ENCODE measurements around the gene KCNMB1.

KCNMB1 gene

DNA sequence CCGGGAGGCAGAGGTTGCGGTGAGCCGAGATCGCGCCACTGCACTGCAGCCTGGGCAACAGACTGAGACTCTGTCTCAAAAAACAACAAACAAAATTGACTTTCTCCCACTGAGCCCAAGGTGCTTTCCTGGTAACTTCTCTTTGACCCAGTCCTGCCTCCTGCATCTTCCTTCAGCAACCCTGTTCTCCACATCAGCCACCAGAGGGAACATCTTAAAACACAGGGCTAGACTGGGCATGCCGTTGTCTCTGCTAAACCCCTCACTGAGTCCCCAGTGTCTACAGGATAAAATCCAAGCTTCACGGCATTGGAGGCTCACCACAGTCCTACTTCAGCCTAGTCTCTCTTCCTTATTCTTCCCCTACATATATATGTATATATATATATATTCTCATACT is 39.8 kb upstream of the KCNMB1 start:
- TF ChIP-seq, protein P1, sequence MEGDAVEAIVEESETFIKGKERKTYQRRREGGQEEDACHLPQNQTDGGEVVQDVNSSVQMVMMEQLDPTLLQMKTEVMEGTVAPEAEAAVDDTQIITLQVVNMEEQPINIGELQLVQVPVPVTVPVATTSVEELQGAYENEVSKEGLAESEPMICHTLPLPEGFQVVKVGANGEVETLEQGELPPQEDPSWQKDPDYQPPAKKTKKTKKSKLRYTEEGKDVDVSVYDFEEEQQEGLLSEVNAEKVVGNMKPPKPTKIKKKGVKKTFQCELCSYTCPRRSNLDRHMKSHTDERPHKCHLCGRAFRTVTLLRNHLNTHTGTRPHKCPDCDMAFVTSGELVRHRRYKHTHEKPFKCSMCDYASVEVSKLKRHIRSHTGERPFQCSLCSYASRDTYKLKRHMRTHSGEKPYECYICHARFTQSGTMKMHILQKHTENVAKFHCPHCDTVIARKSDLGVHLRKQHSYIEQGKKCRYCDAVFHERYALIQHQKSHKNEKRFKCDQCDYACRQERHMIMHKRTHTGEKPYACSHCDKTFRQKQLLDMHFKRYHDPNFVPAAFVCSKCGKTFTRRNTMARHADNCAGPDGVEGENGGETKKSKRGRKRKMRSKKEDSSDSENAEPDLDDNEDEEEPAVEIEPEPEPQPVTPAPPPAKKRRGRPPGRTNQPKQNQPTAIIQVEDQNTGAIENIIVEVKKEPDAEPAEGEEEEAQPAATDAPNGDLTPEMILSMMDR (conservative IDR thresholded peaks at IDR 0.05; ENCODE audit: low read length): 0 out of 2 replicates have a peak, but pooled peaks have one; percentile 10
- no peak for TF ChIP-seq EZH2phosphoT487 (IDR thresholded peaks at IDR 0.05; ENCODE audit: borderline replicate concordance)
- Histone ChIP-seq H3K4me1 (ENCODE audit: insufficient read depth, low read length, poor library complexity, severe bottlenecking) (no peaks in the 10 kb centered on the region), H3K9me3 (ENCODE audit: insufficient read depth, low read depth, low read length) (no peaks in the 10 kb centered on the region), H3K9ac (ENCODE audit: low read depth, low read length, poor library complexity, severe bottlenecking) (no peak overlapping the region), H3K36me3 (ENCODE audit: insufficient read depth, low read length) (no peaks in the 10 kb centered on the region), H2AFZ (ENCODE audit: low read length) (no peak overlapping the region), H3K4me3 (ENCODE audit: low read length, poor library complexity, severe bottlenecking) (no peak overlapping the region), H4K20me1 (ENCODE audit: insufficient read depth, low read length, poor library complexity, severe bottlenecking) (no peaks in the 10 kb centered on the region), H3F3A (ENCODE audit: low read depth) (no peaks in the 10 kb centered on the region), H3K79me2 (ENCODE audit: insufficient read depth, low read length) (no peaks in the 10 kb centered on the region), H3K4me2 (ENCODE audit: low read depth, low read length, poor library complexity, severe bottlenecking) (no peak overlapping the region), H3K9me2 (replicated peaks; ENCODE audit: low read depth, low read length) (no peaks in the 10 kb centered on the region), H3K27me3 (ENCODE audit: insufficient read depth, low read length, poor library complexity, severe bottlenecking) (no peaks in the 10 kb centered on the region)

DNA sequence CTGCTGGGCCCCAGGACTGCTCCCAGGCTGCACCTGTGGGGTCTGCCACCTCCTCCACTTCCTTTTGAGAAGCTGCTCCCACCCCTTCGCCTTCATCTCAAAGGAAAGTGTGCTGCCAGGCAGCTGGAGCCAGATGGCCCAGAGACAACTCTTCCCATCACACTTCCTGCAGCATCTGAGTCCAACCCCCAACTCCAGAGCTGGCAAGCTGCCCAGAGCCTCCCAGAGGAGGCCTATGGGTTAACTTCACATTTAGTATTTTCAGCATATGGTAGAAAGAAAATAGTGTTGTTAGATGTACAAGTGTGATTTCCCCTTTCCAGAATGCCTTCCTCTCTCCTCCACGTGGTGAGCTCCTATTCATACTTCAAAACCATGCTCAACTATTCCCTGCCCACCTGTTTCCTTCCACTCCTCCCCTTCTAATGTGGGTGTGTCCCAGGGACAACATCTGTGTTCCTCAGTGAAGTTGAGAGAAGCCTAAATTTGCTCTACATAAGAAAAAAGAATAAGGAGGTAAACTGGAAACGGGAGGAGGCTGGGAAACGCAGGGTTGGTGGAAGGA is 38.6 kb upstream of the KCNMB1 start:
- Histone ChIP-seq H3K4me1 (ENCODE audit: insufficient read depth, low read length, poor library complexity, severe bottlenecking) (no peaks in the 10 kb centered on the region), H3F3A (ENCODE audit: low read depth) (no peaks in the 10 kb centered on the region), H3K36me3 (ENCODE audit: insufficient read depth, low read length) (no peaks in the 10 kb centered on the region), H3K79me2 (ENCODE audit: insufficient read depth, low read length) (no peaks in the 10 kb centered on the region), H4K20me1 (ENCODE audit: insufficient read depth, low read length, poor library complexity, severe bottlenecking) (no peaks in the 10 kb centered on the region), H3K9me3 (ENCODE audit: insufficient read depth, low read depth, low read length) (no peaks in the 10 kb centered on the region), H3K4me2 (ENCODE audit: low read depth, low read length, poor library complexity, severe bottlenecking) (no peak overlapping the region), H3K4me3 (ENCODE audit: low read length, poor library complexity, severe bottlenecking) (no peak overlapping the region), H2AFZ (ENCODE audit: low read length) (no peak overlapping the region), H3K27me3 (ENCODE audit: insufficient read depth, low read length, poor library complexity, severe bottlenecking) (no peaks in the 10 kb centered on the region), H3K9me2 (replicated peaks; ENCODE audit: low read depth, low read length) (no peaks in the 10 kb centered on the region), H3K9ac (ENCODE audit: low read depth, low read length, poor library complexity, severe bottlenecking) (no peak overlapping the region)
- TF ChIP-seq, protein P1 (conservative IDR thresholded peaks at IDR 0.05; ENCODE audit: low read length): no peak
- no peak for TF ChIP-seq EZH2phosphoT487 (IDR thresholded peaks at IDR 0.05; ENCODE audit: borderline replicate concordance)

DNA sequence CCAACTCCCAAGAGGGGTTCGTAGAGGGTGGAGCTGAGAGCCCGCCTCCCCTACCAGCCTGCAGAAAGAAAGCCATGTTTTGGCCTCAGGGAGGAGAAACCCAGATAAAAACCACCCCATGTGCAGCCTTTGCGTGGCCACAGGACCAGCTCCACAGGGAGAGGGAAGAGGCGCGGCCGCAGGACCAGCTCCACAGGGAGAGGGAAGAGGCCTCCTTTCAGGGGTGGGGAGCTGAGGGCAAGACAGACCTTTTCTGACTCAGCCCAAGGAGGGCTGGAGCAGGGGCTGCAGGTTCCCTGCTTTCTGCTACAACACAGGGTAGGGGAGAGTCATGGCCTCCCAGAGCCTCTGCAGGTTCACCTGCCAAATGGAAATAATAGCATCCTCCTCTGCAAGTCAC is 37.6 kb upstream of the KCNMB1 start:
- H4K20me1 ChIP-seq (ENCODE audit: insufficient read depth, low read length, poor library complexity, severe bottlenecking): no peaks in the 10 kb centered on the region
- no peak overlapping the region for H3K4me3 ChIP-seq (ENCODE audit: low read length, poor library complexity, severe bottlenecking)
- H3K79me2 ChIP-seq (ENCODE audit: insufficient read depth, low read length): no peaks in the 10 kb centered on the region
- H3F3A ChIP-seq (ENCODE audit: low read depth): no peaks in the 10 kb centered on the region
- H3K9me3 ChIP-seq (ENCODE audit: insufficient read depth, low read depth, low read length): no peaks in the 10 kb centered on the region
- no peaks in the 10 kb centered on the region for H3K27me3 ChIP-seq (ENCODE audit: insufficient read depth, low read length, poor library complexity, severe bottlenecking)
- TF ChIP-seq, protein P1 (conservative IDR thresholded peaks at IDR 0.05; ENCODE audit: low read length): no peak
- no peak for TF ChIP-seq EZH2phosphoT487 (IDR thresholded peaks at IDR 0.05; ENCODE audit: borderline replicate concordance)
- no peaks in the 10 kb centered on the region for H3K9me2 ChIP-seq (replicated peaks; ENCODE audit: low read depth, low read length)
- no peak overlapping the region for H2AFZ ChIP-seq (ENCODE audit: low read length)
- H3K36me3 ChIP-seq (ENCODE audit: insufficient read depth, low read length): no peaks in the 10 kb centered on the region
- H3K9ac ChIP-seq (ENCODE audit: low read depth, low read length, poor library complexity, severe bottlenecking): no peak overlapping the region
- no peaks in the 10 kb centered on the region for H3K4me1 ChIP-seq (ENCODE audit: insufficient read depth, low read length, poor library complexity, severe bottlenecking)
- no peak overlapping the region for H3K4me2 ChIP-seq (ENCODE audit: low read depth, low read length, poor library complexity, severe bottlenecking)

All from Loucy (cell line).